H1 (cell line): ENCODE results near the gene ZFAND3. TPM values are rescaled to one million over a fixed set of nuclear protein-coding genes. Genes with fewer than 3 reads are reported as not detected.

Experiments
- CTCF ChIA-PET: fragments of 300-600 bp; sonication (Branson Sonifier 250); formaldehyde crosslinking; loops from one replicate; lab custom pipeline; 2021; ENCODE audit not compliant: partially characterized antibody; lab: Charles Lee
- POLR2A ChIA-PET: fragments of 300-600 bp; sonication (Branson Sonifier 250); formaldehyde crosslinking; loops from one replicate; lab custom pipeline; 2021; ENCODE audit warnings: inconsistent platforms; ENCODE audit not compliant: partially characterized antibody; lab: Charles Lee
- DNase-seq, 2 experiments: peaks; one replicate each; pipeline versions ENCODE4 v3.0.0 to v3.0.0-alpha.2; 2010 to 2022; ENCODE audit warnings: low spot score in 2 of 2, low read depth in 1 of 2, mixed read lengths in 1 of 2
- FAIRE-seq: peaks from 2 replicates; lab custom pipeline; 2011; peaks lifted over from hg19 to GRCh38; lab: Jason Lieb, UNC
- H2AFZ ChIP-seq: 2 replicates; pipeline ENCODE4 v1.8.1; 2012; ENCODE audit warnings: low read length, inconsistent platforms
- H2AK5ac ChIP-seq: 2 replicates; pipeline ENCODE4 v1.6.1; 2013; ENCODE audit warnings: low read depth, low read length
- H2BK120ac ChIP-seq: replicated peaks from 2 replicates; pipeline ENCODE3; 2013; ENCODE audit warnings: low read depth, low read length, inconsistent platforms
- H2BK12ac ChIP-seq: 2 replicates; pipeline ENCODE4 v1.6.1; 2013; ENCODE audit warnings: low read depth, low read length
- H2BK15ac ChIP-seq: 2 replicates; pipeline ENCODE4 v1.6.1; 2013; ENCODE audit warnings: low read length
- H2BK20ac ChIP-seq: 2 replicates; pipeline ENCODE4 v1.6.1; 2013; ENCODE audit warnings: low read length
- H2BK5ac ChIP-seq: 2 replicates; pipeline ENCODE4 v1.6.1; 2013; ENCODE audit warnings: low read depth, low read length
- H3K14ac ChIP-seq: 2 replicates; pipeline ENCODE4 v1.6.1; 2013; ENCODE audit warnings: inconsistent platforms; ENCODE audit not compliant: insufficient read length
- H3K18ac ChIP-seq: 2 replicates; pipeline ENCODE4 v1.6.1; 2013; ENCODE audit warnings: low read length; ENCODE audit errors: extremely low read depth
- H3K23ac ChIP-seq: 2 replicates; pipeline ENCODE4 v1.6.1; 2013; ENCODE audit warnings: inconsistent platforms; ENCODE audit not compliant: insufficient read length
- H3K23me2 ChIP-seq: 2 replicates; pipeline ENCODE4 v1.6.1; 2013; ENCODE audit warnings: low read depth, low read length
- H3K27ac ChIP-seq: 2 replicates; pipeline ENCODE4 v1.6.1; 2011; ENCODE audit warnings: low read depth, low read length, inconsistent platforms
- H3K27me3 ChIP-seq, 4 experiments: replicated peaks in 1 of 4; 1 replicate in 1 of 4; 2 replicates in 3 of 4; pipeline versions ENCODE4 v1.6.1 to v1.8.1; 2011 to 2013; ENCODE audit warnings: low read length in 3 of 4, mild to moderate bottlenecking in 3 of 4, inconsistent platforms in 2 of 4, mixed read lengths in 2 of 4, moderate library complexity in 1 of 4; ENCODE audit not compliant: control insufficient read depth in 3 of 4, insufficient read depth in 3 of 4; ENCODE audit errors: extremely low read depth in 1 of 4
- H3K36me3 ChIP-seq, 4 experiments: 2 replicates each; pipeline versions ENCODE4 v1.6.1 to v1.8.1; 2011 to 2013; ENCODE audit warnings: mild to moderate bottlenecking in 4 of 4, low read length in 3 of 4, moderate library complexity in 2 of 4, control low read depth in 1 of 4, inconsistent platforms in 1 of 4; ENCODE audit not compliant: insufficient read depth in 4 of 4, control insufficient read depth in 2 of 4
- H3K4ac ChIP-seq: replicated peaks from 2 replicates; pipeline ENCODE3; 2013; ENCODE audit warnings: low read length, low read depth, mixed read lengths, inconsistent platforms; ENCODE audit not compliant: insufficient read length
- H3K4me1 ChIP-seq, 4 experiments: replicated peaks in 1 of 4; 1 replicate in 1 of 4; 2 replicates in 3 of 4; pipeline versions ENCODE4 v1.6.1 to v1.8.1; 2011 to 2013; ENCODE audit warnings: low read length in 3 of 4, inconsistent platforms in 2 of 4, mixed read lengths in 1 of 4; ENCODE audit not compliant: insufficient read depth in 4 of 4, control insufficient read depth in 3 of 4
- H3K4me2 ChIP-seq, 2 experiments: 2 replicates each; pipeline versions ENCODE4 v1.6.1 to v1.8.1; 2011 to 2013; ENCODE audit warnings: low read depth in 2 of 2, low read length in 2 of 2, control low read depth in 1 of 2, inconsistent platforms in 1 of 2, mild to moderate bottlenecking in 1 of 2; ENCODE audit not compliant: insufficient read depth in 1 of 2
- H3K4me3 ChIP-seq, 4 experiments: fragments of 200-600, 300-600 bp in 1 of 4; sonication (generic), shearing (Covaris generic), sonication (Bioruptor Twin) in 1 of 4; 2 replicates each; pipeline versions ENCODE4 v1.5.1 to v1.8.1; 2011 to 2016; ENCODE audit warnings: low read length in 4 of 4, low read depth in 3 of 4, control low read depth in 2 of 4, inconsistent platforms in 2 of 4, mild to moderate bottlenecking in 2 of 4, mixed read lengths in 1 of 4, moderate library complexity in 1 of 4; ENCODE audit not compliant: insufficient read depth in 2 of 4; ENCODE audit errors: extremely low read depth in 1 of 4
- H3K56ac ChIP-seq: replicated peaks from 2 replicates; pipeline ENCODE3; 2013; ENCODE audit warnings: low read depth, mild to moderate bottlenecking, mixed read lengths, low read length, inconsistent platforms; ENCODE audit not compliant: insufficient read length
- H3K79me1 ChIP-seq: 2 replicates; pipeline ENCODE4 v1.6.1; 2013; ENCODE audit warnings: low read depth, low read length, control low read depth
- H3K79me2 ChIP-seq, 2 experiments: 2 replicates each; pipeline versions ENCODE4 v1.6.1 to v1.8.1; 2012 to 2013; ENCODE audit warnings: low read length in 2 of 2, mild to moderate bottlenecking in 2 of 2, inconsistent platforms in 1 of 2; ENCODE audit not compliant: insufficient read depth in 2 of 2, control insufficient read depth in 1 of 2
- H3K9ac ChIP-seq, 4 experiments: replicated peaks in 1 of 4; 1 replicate in 1 of 4; 2 replicates in 3 of 4; pipeline versions ENCODE4 v1.6.1 to v1.8.1; 2011 to 2013; ENCODE audit warnings: low read depth in 3 of 4, low read length in 3 of 4, control low read depth in 2 of 4, mild to moderate bottlenecking in 2 of 4, moderate library complexity in 2 of 4, inconsistent platforms in 1 of 4; ENCODE audit errors: extremely low read depth in 1 of 4
- H3K9me3 ChIP-seq, 2 experiments: 2 replicates each; pipeline versions ENCODE4 v1.6.1 to v1.8.1; 2012 to 2013; ENCODE audit warnings: mild to moderate bottlenecking in 2 of 2, moderate library complexity in 2 of 2, control low read depth in 1 of 2, inconsistent platforms in 1 of 2, low read depth in 1 of 2, low read length in 1 of 2, mixed read lengths in 1 of 2; ENCODE audit not compliant: insufficient read depth in 2 of 2
- H4K20me1 ChIP-seq, 2 experiments: replicated peaks in 1 of 2; 2 replicates each; pipeline versions ENCODE3 to v1.8.1; 2011 to 2013; ENCODE audit warnings: inconsistent platforms in 2 of 2, low read length in 2 of 2, mild to moderate bottlenecking in 1 of 2; ENCODE audit not compliant: insufficient read depth in 2 of 2, control insufficient read depth in 1 of 2
- H4K5ac ChIP-seq: 2 replicates; pipeline ENCODE4 v1.6.1; 2013; ENCODE audit warnings: low read length, low read depth, mixed read lengths, inconsistent platforms; ENCODE audit not compliant: insufficient read length
- H4K8ac ChIP-seq: 2 replicates; pipeline ENCODE4 v1.8.0; 2013; ENCODE audit warnings: mild to moderate bottlenecking, moderate library complexity, low read length, inconsistent platforms; ENCODE audit not compliant: insufficient read depth; ENCODE audit errors: extremely low read depth
- H4K91ac ChIP-seq: replicated peaks from 2 replicates; pipeline ENCODE3; 2013; ENCODE audit warnings: low read length, mixed read lengths, inconsistent platforms; ENCODE audit not compliant: insufficient read length
- BCL11A ChIP-seq, 2 experiments: IDR thresholded peaks; one replicate each; pipeline ENCODE4 v1.6.1; 2011; ENCODE audit warnings: low read depth in 2 of 2, low read length in 2 of 2, mild to moderate bottlenecking in 2 of 2
- EGR1 ChIP-seq: IDR thresholded peaks from 2 replicates; pipeline ENCODE4 v1.6.1; 2011; ENCODE audit warnings: low read depth, low read length, borderline replicate concordance
- GABPA ChIP-seq: IDR thresholded peaks from 2 replicates; pipeline ENCODE4 v1.6.1; 2011; ENCODE audit warnings: mild to moderate bottlenecking, low read length, moderate library complexity, borderline replicate concordance; ENCODE audit not compliant: insufficient read depth
- JUND ChIP-seq: IDR thresholded peaks from 2 replicates; pipeline ENCODE4 v1.6.1; 2011; ENCODE audit warnings: mild to moderate bottlenecking, improper control_type of control experiment, low read length
- KDM4A ChIP-seq: IDR thresholded peaks from one replicate; pipeline ENCODE4 v1.7.1; 2012; ENCODE audit warnings: low read depth, mild to moderate bottlenecking, moderate library complexity, low read length, inconsistent platforms; ENCODE audit not compliant: severe bottlenecking
- PHF8 ChIP-seq: fragments of 200-600 bp; sonication (generic); conservative IDR thresholded peaks from 2 replicates; pipeline ENCODE4 v1.7.1; 2012; ENCODE audit warnings: low read depth, mild to moderate bottlenecking, inconsistent platforms, low read length, moderate library complexity
- RNF2 ChIP-seq: fragments of 200-900, 300-1000 bp; sonication (generic); IDR thresholded peaks from 2 replicates; pipeline ENCODE4 v1.7.1; 2016; ENCODE audit warnings: borderline replicate concordance, low read depth, mild to moderate bottlenecking, antibody characterized with exemption, low read length; ENCODE audit not compliant: poor library complexity, severe bottlenecking; ENCODE audit errors: missing control alignments
- WGBS, 2 experiments: shearing (Covaris generic) in 1 of 2; methylation state at CpG; one replicate each; pipeline versions ENCODE4 v1.1.6 to v1.1.7; 2013 to 2015; ENCODE audit warnings: low lambda C conversion rate in 2 of 2, mixed read lengths in 2 of 2, inconsistent platforms in 1 of 2, low coverage in 1 of 2, missing lambda C conversion rate in 1 of 2; ENCODE audit not compliant: insufficient replicate concordance in 2 of 2, insufficient coverage in 1 of 2, insufficient read length in 1 of 2; ENCODE audit errors: extremely low coverage in 1 of 2, missing lambda C conversion rate in 1 of 2; 5-methylcytosine and 5-hydroxymethylcytosine counted together
- polyA plus RNA-seq, 7 experiments: library from polyadenylated mRNA; depleted of rRNA in 3 of 7; stranded (reverse) in 5 of 7; unstranded in 2 of 7; fragments of >200 nt in 5 of 7; fragments of 200-250 nt in 2 of 7; gene quantifications; 1 replicate in 5 of 7; 2 replicates in 1 of 7; 4 replicates in 1 of 7; pipeline versions ENCODE4 v1.2.1 to v1.2.3, GENCODE V29; 2011 to 2013; ENCODE audit warnings: missing spikeins in 2 of 7, mixed read lengths in 2 of 7
- total RNA-seq: library from RNA; stranded (reverse); fragmentation: NEBNext Ultra II Directional; extraction: Animal tissue kit (Norgen Biotek cat#: 25700); gene quantifications from 2 replicates; pipeline ENCODE4 v1.2.1, GENCODE V29; 2021
- TF ChIP-seq, protein P1 (sequence below): IDR thresholded peaks from 2 replicates; pipeline ENCODE4 v1.6.1; 2012; ENCODE audit warnings: inconsistent platforms

Gene ZFAND3
- total and polyA plus RNA-seq, 2 of the 8 experiments (the other 6 are each of a cell fraction or from before 2014, with no cell fraction given) = 13.0 to 51.3 TPM

DNA sequence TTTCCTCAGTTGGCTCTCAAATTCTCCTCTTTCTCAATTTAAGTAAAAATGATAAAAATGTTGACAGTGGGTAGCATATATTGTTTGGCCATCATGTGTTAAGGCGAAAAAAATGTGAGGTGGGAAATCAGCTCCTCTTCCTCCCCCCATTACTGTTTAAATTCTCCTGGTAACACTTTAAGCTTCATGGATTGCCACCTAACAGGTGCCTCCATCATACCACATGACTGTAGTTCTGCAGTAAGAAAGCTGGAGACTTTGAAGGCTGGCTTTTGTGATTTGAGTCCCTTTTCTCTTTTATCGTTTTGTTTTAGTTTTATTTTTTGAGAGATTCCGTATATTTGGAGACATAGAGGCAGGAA is 1.2 kb downstream of the ZFAND3 start:
- H3K14ac ChIP-seq = no peak overlapping the region
- no peaks in the 10 kb centered on the region for H3K36me3 ChIP-seq
- no peak overlapping the region for H2BK5ac ChIP-seq
- no peak overlapping the region for H3K4ac ChIP-seq
- peak overlapping the region; percentile 71 to 81 for H3K4me2 ChIP-seq
- no peak overlapping the region for H2AK5ac ChIP-seq
- H3K56ac ChIP-seq = no peak overlapping the region
- no peak overlapping the region for H3K23ac ChIP-seq
- H4K8ac ChIP-seq = no peak overlapping the region
- H3K4me3 ChIP-seq = peak overlapping the region; percentile 74 to 84 (median 78)
- WGBS, 2 experiments = 48% methylated on average over 3 of the region's 3 CpGs; no CpG with 5 or more reads in 1 of the 2 experiments
- no peak overlapping the region for H4K91ac ChIP-seq
- H2BK20ac ChIP-seq = no peak overlapping the region
- H3K9me3 ChIP-seq = no peaks in the 10 kb centered on the region
- no peak overlapping the region for H2BK15ac ChIP-seq
- no peak overlapping the region for H3K27ac ChIP-seq
- H2BK120ac ChIP-seq = no peak overlapping the region
- H2BK12ac ChIP-seq = no peak overlapping the region
- peak overlapping the region; percentile 52 to 83 (median 57); a peak in 6 of 7 replicates for H3K9ac ChIP-seq
- H4K20me1 ChIP-seq = peaks cover 6 to 9% of the 10 kb centered on the region in 2 experiments
- ChIA-PET CTCF (interaction anchor here (0.6 to 2.0 kb wide), 5 partner anchors 39 to 236 kb away, joined by 3 to 9 read pairs (median 3); no protein-coding TSS in a partner anchor), POLR2A (interaction anchor here (0.7 to 4.6 kb wide), 12 partner anchors 11 to 123 kb away, joined by 3 to 26 read pairs (median 6); partner anchors contain the start of gene MDGA1)
- FAIRE-seq (no peak), DNase-seq (no peak)
- peaks cover 2% of the 10 kb centered on the region; the same call in 1 of the 2 replicates for H3K79me1 ChIP-seq
- H3K27me3 ChIP-seq = no peaks in the 10 kb centered on the region; a peak in 1 of 7 replicates
- H3K79me2 ChIP-seq = peaks cover 18 to 55% of the 10 kb centered on the region in 2 experiments
- no peak overlapping the region for H2AFZ ChIP-seq
- peaks cover 6% of the 10 kb centered on the region for H3K23me2 ChIP-seq
- no peak overlapping the region for H3K18ac ChIP-seq
- H3K4me1 ChIP-seq = peaks cover 3 to 13% (median 7%) of the 10 kb centered on the region in 4 experiments; a peak in 6 of 7 replicates
- no peak overlapping the region for H4K5ac ChIP-seq
- no peak for TF ChIP-seq JUND
- no peak for TF ChIP-seq GABPA
- TF ChIP-seq RNF2 = no peak
- TF ChIP-seq, protein P1, sequence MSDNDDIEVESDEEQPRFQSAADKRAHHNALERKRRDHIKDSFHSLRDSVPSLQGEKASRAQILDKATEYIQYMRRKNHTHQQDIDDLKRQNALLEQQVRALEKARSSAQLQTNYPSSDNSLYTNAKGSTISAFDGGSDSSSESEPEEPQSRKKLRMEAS = no peak
- no peak for TF ChIP-seq KDM4A
- no peak for TF ChIP-seq BCL11A (IDR thresholded peaks at IDR 0.05; ENCODE audit: low read depth in 2 of 2, low read length in 2 of 2)
- no peak for TF ChIP-seq EGR1
- TF ChIP-seq PHF8 = no peak
